Measurements from ENCODE around the gene DICER1. TPM values are rescaled to one million over a fixed set of nuclear protein-coding genes. Genes with fewer than 3 reads are reported as not detected.
"Not testable (repeated sequence)": the region's sequence is repeated elsewhere in the genome, so short reads cannot be mapped to it uniquely, and the experiment has no call there.

Gene DICER1
- total RNA-seq, 2 donors from 2014 or later = 104 to 115 TPM

DNA sequence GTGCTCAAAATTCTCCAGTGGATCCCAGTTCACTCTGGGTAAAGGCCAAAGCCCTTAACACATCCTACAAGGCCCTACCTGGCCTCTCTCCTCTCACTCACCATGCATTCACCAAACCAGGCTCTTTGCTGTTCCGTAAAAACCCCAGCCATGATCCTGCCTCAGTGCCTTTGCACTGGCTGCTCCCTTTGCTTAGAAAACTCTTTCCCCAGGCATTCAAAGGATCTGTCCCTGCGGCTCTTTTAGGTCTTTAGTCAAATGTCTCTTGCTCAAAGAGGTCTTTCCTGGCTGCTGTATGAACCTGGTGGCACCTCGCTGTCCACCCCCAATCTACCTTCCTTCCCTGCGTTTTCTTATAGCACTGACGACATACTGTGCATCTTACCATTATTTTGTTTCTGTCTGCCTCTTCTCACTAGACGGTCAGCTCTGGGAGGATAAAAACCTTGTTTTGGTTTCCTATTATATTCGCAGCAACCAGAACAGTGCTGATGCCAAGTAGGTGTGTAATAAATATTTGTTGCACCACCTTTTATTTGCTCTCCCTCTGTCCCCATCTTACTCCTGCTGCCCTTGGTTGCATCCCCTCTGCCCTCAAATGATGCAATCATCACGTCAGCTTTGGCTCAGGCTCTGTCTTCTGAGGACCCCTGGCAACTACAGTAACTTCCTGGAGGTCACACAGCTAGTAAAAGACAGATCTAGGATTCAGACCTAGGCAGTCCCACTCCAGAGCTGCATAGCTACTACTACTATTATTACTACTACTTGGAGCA is 23.8 kb upstream of the DICER1 start:
- no peak overlapping the region for H3K27ac Mint-ChIP-seq
- peaks cover 5 to 7% of the 10 kb centered on the region in 2 donors for H3K4me1 Mint-ChIP-seq (ENCODE audit: low read depth in 2 of 2)
- H3K36me3 Mint-ChIP-seq = no peaks in the 10 kb centered on the region
- H3K27me3 Mint-ChIP-seq = peaks cover 0 to 11% of the 10 kb centered on the region in 2 donors
- H3K9me3 Mint-ChIP-seq = no peaks in the 10 kb centered on the region
- DNase-seq (ENCODE audit: low spot score) (no peak), ATAC-seq (no peak)
- H3K4me3 Mint-ChIP-seq = no peak overlapping the region

DNA sequence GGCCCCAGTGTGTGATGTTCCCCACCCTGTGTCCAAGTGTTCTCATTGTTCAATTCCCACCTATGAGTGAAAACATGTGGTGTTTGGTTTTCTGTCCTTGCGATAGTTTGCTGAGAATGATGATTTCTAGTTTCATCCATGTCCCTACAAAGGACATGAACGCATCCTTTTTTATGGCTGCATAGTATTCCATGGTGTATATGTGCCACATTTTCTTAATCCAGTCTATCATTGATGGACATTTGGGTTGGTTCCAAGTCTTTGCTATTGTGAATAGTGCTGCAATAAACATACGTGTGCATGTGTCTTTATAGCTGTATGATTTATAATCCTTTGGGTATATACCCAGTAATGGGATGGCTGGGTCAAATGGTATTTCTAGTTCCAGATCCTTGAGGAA is 18.3 kb upstream of the DICER1 start:
- DNase-seq (ENCODE audit: low spot score); ATAC-seq; H3K4me3 Mint-ChIP-seq; H3K27ac Mint-ChIP-seq; H3K9me3 Mint-ChIP-seq; H3K36me3 Mint-ChIP-seq; H3K27me3 Mint-ChIP-seq: not testable (repeated sequence)
- H3K4me1 Mint-ChIP-seq (ENCODE audit: low read depth in 2 of 2) = peaks cover 13 to 15% of the 10 kb centered on the region in 2 donors

GRCh38 chr14:95174184-95174792 is 17.0 kb upstream of the DICER1 start:
- H3K4me3 Mint-ChIP-seq = peak overlapping the region; percentile 54
- H3K9me3 Mint-ChIP-seq = no peaks in the 10 kb centered on the region
- DNase-seq (ENCODE audit: low spot score) (no peak), ATAC-seq (peak in 1 of 2 donors; percentile 20)
- peak overlapping the region in 1 of 2 donors; percentile 11 for H3K27ac Mint-ChIP-seq
- H3K27me3 Mint-ChIP-seq = peaks cover 0 to 2% of the 10 kb centered on the region in 2 donors
- H3K4me1 Mint-ChIP-seq (ENCODE audit: low read depth in 2 of 2) = peaks cover 13 to 15% of the 10 kb centered on the region in 2 donors
- no peaks in the 10 kb centered on the region for H3K36me3 Mint-ChIP-seq

GRCh38 chr14:95173518-95173917 is 16.2 kb upstream of the DICER1 start:
- DNase-seq (ENCODE audit: low spot score) = no peak
- Mint-ChIP-seq H3K4me1 (ENCODE audit: low read depth in 2 of 2) (peaks cover 13 to 15% of the 10 kb centered on the region in 2 donors), H3K27ac (peak overlapping the region in 1 of 2 donors; percentile 11), H3K9me3 (no peaks in the 10 kb centered on the region), H3K27me3 (peaks cover 0 to 2% of the 10 kb centered on the region in 2 donors), H3K4me3 (peak overlapping the region; percentile 54), H3K36me3 (no peaks in the 10 kb centered on the region)
- peak; percentile 49 to 86 for ATAC-seq

DNA sequence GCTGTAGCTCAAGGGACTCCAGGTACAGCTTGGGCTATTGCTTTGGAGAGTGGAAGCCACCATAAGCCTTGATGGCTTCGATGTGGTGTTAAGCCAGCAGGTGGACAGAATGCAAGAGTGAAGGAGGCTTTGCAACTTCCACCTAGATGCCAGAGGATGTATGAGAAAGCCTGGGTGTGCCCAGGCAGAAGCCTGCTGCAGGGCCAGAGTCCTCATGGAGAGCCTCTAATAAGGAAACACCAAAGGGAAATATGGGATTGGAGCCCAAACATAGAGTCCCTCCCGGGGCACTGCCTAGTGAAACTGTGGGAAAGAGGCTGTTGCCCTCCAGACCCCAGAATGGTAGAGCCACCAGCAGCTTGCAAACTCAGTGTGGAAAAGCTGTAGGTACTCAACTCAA is 9.8 kb upstream of the DICER1 start:
- Mint-ChIP-seq H3K4me1 (ENCODE audit: low read depth in 2 of 2) (peaks cover 0 to 3% of the 10 kb centered on the region in 2 donors), H3K27ac (no peak overlapping the region), H3K9me3 (peaks cover 5% of the 10 kb centered on the region), H3K27me3 (no peaks in the 10 kb centered on the region), H3K36me3 (peaks cover 12% of the 10 kb centered on the region), H3K4me3 (no peak overlapping the region)
- DNase-seq (ENCODE audit: low spot score) (no peak), ATAC-seq (no peak)

DNA sequence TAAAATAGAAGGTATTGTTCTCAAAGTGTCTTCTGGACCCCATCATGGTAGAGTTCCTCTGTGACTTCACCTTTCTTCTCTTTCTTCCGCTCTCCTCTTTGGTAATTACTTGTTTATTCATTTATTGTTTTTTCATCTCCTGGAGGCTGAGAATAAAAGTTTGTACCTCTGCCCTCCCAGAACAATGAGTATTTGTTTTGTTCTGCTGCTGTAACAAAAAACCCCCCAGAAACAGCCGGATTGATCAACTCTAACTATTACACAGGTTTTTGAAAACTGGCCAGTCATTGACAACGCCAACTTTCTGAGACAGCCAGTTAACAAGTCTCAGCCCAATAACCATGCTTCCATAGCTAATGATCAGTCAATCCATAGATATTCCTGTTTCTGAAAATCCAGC is 8.2 kb upstream of the DICER1 start:
- Mint-ChIP-seq H3K27ac (no peak overlapping the region), H3K9me3 (peaks cover 5% of the 10 kb centered on the region), H3K36me3 (peaks cover 12% of the 10 kb centered on the region), H3K27me3 (no peaks in the 10 kb centered on the region), H3K4me1 (ENCODE audit: low read depth in 2 of 2) (peaks cover 0 to 3% of the 10 kb centered on the region in 2 donors), H3K4me3 (no peak overlapping the region)
- DNase-seq (ENCODE audit: low spot score) (no peak), ATAC-seq (no peak)

DNA sequence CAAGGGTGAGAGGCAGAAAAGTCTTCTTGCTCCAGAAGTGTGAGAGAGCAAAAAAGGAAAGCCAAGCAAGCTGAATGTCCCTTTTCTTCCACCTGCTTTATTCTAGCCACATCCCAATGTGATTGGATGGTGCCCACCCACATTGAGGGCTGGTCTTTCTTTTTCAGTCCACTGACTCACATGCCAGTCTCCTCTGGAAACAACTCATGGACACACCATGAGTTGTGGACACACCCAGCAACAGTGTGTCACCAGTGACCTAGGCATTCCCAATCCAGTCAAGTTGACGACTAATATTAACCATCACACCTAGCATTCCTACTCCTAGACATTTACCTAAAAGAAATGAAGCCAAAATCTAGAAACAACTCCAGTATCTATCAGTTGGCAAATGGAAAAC is 7.2 kb upstream of the DICER1 start:
- H3K36me3 Mint-ChIP-seq = peaks cover 12% of the 10 kb centered on the region
- no peaks in the 10 kb centered on the region for H3K27me3 Mint-ChIP-seq
- no peak overlapping the region for H3K27ac Mint-ChIP-seq
- DNase-seq (ENCODE audit: low spot score) (no peak), ATAC-seq (no peak)
- H3K9me3 Mint-ChIP-seq = peaks cover 5% of the 10 kb centered on the region
- no peak overlapping the region for H3K4me3 Mint-ChIP-seq
- peaks cover 0 to 3% of the 10 kb centered on the region in 2 donors for H3K4me1 Mint-ChIP-seq (ENCODE audit: low read depth in 2 of 2)

- H3K27me3 Mint-ChIP-seq = no peaks in the 10 kb centered on the region
- ATAC-seq (no peak), DNase-seq (ENCODE audit: low spot score) (no peak)
- H3K27ac Mint-ChIP-seq = peak overlapping the region in 1 of 2 donors; percentile 13
- H3K4me1 Mint-ChIP-seq (ENCODE audit: low read depth in 2 of 2) = peaks cover 0 to 3% of the 10 kb centered on the region in 2 donors
- H3K36me3 Mint-ChIP-seq = peaks cover 12% of the 10 kb centered on the region
- peaks cover 5% of the 10 kb centered on the region for H3K9me3 Mint-ChIP-seq
- no peak overlapping the region for H3K4me3 Mint-ChIP-seq
These were observed 6.3 kb upstream of the DICER1 start for GRCh38 chr14:95163666-95164065.

DNA sequence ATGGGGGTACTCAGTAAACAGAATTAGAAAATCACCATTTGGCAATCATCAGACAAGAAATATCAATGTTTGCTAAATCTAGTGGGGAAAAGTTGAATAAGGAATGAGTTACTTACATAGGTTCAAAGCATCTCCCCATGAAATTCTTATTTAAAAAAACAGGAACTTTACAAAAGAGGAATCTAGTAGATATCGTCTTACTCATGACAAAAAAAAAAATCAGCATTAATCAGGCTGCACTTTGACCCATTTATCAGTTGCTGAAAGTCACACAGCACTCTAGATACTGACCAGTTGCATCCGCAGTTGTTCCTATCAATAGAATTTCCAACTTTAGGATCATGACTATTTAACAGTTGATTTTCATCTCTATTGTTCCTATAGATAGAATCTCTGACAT is 5.8 kb upstream of the DICER1 start:
- DNase-seq (ENCODE audit: low spot score) (no peak), ATAC-seq (no peak)
- Mint-ChIP-seq H3K4me1 (ENCODE audit: low read depth in 2 of 2) (peaks cover 2 to 4% of the 10 kb centered on the region in 2 donors), H3K27ac (peak overlapping the region in 1 of 2 donors; percentile 13), H3K9me3 (peaks cover 5% of the 10 kb centered on the region), H3K4me3 (no peak overlapping the region), H3K36me3 (peaks cover 12% of the 10 kb centered on the region), H3K27me3 (no peaks in the 10 kb centered on the region)

DNA sequence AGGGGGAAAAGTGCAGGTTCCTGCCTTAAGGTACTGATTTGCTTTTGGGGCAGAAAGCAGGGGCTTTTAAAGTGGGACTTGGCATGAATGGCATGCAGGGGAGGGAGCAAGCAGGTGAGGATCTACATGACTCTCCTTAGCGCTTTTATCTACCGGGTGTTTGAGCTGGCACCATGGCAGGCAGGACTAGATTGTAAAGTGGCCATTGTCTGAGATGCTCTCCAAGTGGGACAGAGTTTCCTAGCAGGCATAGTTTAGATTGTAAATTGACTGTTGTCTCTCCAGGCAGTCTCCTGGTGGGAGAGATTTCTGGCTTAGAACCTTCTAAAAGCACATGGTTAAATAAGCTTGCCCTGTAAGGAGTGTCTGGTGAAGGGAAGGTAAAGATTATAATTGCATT is 5.3 kb upstream of the DICER1 start:
- peaks cover 5% of the 10 kb centered on the region for H3K9me3 Mint-ChIP-seq
- no peaks in the 10 kb centered on the region for H3K27me3 Mint-ChIP-seq
- H3K4me3 Mint-ChIP-seq = no peak overlapping the region
- H3K4me1 Mint-ChIP-seq (ENCODE audit: low read depth in 2 of 2) = peaks cover 7 to 9% of the 10 kb centered on the region in 2 donors
- ATAC-seq (no peak), DNase-seq (ENCODE audit: low spot score) (no peak)
- H3K27ac Mint-ChIP-seq = no peak overlapping the region
- peaks cover 12% of the 10 kb centered on the region for H3K36me3 Mint-ChIP-seq

GRCh38 chr14:95157048-95157326 is 342 bp downstream of the DICER1 start:
- no peaks in the 10 kb centered on the region for H3K9me3 Mint-ChIP-seq
- H3K4me1 Mint-ChIP-seq (ENCODE audit: low read depth in 2 of 2) = peaks cover 35 to 40% of the 10 kb centered on the region in 2 donors
- H3K36me3 Mint-ChIP-seq = peaks cover 4% of the 10 kb centered on the region
- ATAC-seq (peak; percentile 64), DNase-seq (ENCODE audit: low spot score) (no peak)
- H3K4me3 Mint-ChIP-seq = peak overlapping the region; percentile 95
- no peaks in the 10 kb centered on the region for H3K27me3 Mint-ChIP-seq
- H3K27ac Mint-ChIP-seq = peak overlapping the region in 1 of 2 donors; percentile 98

GRCh38 chr14:95156161-95157047 is 925 bp downstream of the DICER1 start:
- DNase-seq (ENCODE audit: low spot score) = peak; percentile 63
- peak; percentile 41 to 50 for ATAC-seq
- Mint-ChIP-seq H3K36me3 (peaks cover 4% of the 10 kb centered on the region), H3K4me3 (peak overlapping the region; percentile 81), H3K27me3 (no peaks in the 10 kb centered on the region), H3K27ac (peak overlapping the region; percentile 64 to 81), H3K9me3 (no peaks in the 10 kb centered on the region), H3K4me1 (ENCODE audit: low read depth in 2 of 2) (peaks cover 41 to 45% of the 10 kb centered on the region in 2 donors)

DNA sequence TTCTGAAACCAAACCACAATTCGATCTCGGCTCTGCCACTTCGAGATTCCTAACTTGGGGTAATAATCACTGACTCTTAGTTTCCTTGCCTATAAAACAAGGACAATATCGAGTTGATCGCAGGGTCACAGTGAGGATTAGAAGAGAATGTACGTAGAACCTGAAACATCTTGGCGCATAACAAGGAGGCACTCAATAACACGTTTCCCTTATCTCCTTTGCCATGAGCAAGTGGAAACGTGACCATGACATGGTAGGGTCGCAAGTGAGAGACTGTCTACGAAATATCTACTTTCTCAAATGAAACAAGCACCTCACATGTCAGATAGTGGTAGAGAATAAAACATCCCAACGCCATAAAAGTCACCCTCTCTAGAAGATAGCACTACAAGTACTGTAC is 2.3 kb downstream of the DICER1 start:
- no peaks in the 10 kb centered on the region for H3K9me3 Mint-ChIP-seq
- H3K27me3 Mint-ChIP-seq = no peaks in the 10 kb centered on the region
- peaks cover 4% of the 10 kb centered on the region for H3K36me3 Mint-ChIP-seq
- no peak for DNase-seq (ENCODE audit: low spot score)
- peak overlapping the region; percentile 81 for H3K4me3 Mint-ChIP-seq
- peak overlapping the region; percentile 64 to 81 for H3K27ac Mint-ChIP-seq
- peaks cover 53 to 55% of the 10 kb centered on the region in 2 donors for H3K4me1 Mint-ChIP-seq (ENCODE audit: low read depth in 2 of 2)
- ATAC-seq = no peak
